NCI-H187 (cell line): Measurements from ENCODE around the gene PLSCR2.
"Not testable (repeated sequence)": the region's sequence is repeated elsewhere in the genome, so short reads cannot be mapped to it uniquely, and the experiment has no call there.

Experiments used
- DNase-seq, 2 experiments: peaks; one replicate each; lab custom pipeline; 2025; lab: John Stamatoyannopoulos, UW

PLSCR2 gene, protein sequence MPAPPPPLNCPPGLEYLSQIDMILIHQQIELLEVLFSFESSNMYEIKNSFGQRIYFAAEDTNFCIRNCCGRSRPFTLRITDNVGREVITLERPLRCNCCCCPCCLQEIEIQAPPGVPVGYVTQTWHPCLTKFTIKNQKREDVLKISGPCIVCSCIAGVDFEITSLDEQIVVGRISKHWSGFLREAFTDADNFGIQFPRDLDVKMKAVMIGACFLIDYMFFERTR

GRCh38 chr3:146469150-146470017 lies at the start of gene PLSCR2:
PLSCR2 (minus strand) TSS chr3:146469561; CDS start chr3:146459904, 9,657 bp downstream.
- peak in 1 of 2 experiments; percentile 3 for DNase-seq

- DNase-seq = no peak
Measured at GRCh38 chr3:146517684-146518435, 48.5 kb upstream of the PLSCR2 start.

DNA sequence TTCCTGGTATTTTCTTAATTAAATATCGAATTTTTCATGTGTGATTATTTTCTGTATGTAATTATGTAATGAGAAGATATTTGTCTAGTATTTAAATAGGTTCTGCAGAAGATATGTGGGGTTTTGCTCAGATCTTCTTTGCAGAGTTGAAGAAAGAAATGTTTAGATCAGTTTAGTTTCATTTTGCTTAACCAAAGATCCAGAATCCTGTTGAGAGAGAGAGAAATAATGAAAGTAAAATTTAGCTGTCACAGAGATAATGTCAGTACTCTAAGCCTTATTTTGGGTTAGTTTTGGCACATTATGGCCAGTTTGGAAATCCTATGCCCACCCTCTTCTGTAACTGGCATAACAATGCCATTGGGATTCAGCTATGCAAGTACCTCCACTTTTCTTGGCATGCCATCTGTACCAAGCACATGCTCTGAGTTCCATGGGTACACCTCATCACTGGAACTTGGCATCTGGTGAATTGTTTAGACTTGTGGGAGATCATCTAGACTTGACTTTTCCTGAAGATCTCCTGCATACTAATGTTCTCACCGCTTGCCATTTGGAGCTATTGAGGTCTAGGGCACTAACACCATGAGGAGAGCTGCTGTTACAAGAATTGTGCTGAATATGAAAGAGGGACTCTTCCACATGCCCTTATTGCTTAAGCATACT lies 44.2 kb upstream of the PLSCR2 start:
- DNase-seq = no peak

GRCh38 chr3:146511402-146512134 lies 42.2 kb upstream of the PLSCR2 start:
- DNase-seq = no peak

DNA sequence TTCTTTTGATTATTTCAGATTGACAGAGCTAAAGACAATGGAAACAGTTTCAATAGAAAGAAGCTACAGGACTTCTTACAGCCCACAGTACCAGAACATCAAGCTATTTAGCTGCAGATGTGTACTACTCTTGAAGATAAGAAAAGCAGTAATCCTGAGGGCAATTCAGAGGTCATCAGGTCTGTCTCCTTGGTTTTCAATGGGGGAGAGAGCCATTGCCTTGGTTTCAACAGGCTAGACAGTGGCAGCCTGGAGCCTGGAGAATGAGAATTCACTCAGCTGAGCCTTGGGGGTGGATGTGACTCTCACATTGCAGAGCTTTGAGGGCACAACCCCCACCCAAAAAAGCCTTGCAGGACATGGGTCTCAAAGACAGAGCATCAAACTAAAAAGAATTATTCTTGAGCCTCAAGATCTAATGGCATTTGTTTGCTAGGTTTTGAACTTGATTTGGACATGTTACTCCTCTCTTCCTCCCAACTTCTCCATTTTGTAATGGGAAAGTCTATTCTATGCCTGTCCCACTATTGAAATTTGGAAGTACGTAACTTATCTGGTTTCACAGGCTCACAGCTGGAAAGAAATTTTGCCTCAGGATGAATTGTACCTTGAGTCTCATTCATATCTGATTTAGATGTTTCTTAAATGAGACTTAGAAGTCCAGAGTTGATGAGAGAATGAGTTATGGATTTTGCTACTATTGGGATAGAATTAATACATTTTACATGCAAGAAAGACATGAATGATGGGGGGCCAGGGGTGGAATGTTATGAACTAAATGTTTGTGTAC lies 38.2 kb upstream of the PLSCR2 start:
- no peak for DNase-seq

DNA sequence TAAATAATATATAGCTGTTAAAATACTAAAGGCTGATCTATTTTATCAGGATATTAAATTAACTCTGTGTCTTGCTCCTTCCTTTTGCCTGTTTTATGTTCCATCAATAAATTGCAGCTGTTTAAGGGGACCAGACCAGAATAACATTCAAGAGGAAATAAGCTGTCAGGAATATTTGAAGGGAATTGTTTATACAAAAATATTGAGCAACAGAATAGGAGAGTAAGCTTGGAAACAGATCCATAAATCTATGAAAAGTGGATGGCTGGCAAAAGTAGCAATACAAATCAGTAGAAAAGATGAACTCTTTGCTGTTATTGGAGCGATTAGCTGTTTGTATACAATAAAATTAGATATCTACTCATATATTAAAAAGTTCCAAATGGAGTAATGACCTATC lies 36.2 kb upstream of the PLSCR2 start:
- no peak for DNase-seq

DNA sequence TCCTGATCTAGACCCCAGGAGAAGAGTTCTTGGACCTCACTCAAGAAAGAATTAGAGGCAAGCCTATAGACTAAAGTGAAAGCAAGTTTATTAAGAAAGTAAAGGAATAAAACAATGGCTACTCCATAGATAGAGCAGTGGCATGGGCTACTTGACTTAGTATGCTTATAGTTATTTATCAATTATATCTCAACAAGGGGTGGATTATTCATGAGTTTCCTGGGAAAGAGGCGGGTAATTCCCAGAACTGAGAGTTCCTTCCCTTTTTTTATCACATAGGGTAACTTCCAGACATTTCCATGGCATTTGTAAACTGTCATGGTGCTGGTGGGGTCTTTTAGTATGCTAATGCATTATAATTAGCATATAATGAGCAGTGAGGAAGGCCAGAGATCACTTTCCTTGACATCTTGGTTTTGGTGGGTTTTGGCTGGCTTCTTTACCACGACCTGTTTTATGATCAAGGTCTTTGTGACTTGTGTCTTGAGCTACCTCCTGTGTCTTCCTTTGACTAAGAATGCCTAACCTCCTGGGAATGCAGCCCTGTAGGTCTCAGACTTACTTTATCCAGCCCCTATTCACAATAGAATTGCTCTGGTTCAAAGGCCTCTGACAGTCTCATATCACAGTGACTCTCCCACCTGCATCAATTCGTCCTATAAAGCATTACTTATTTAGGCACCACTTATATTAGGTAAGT lies 35.3 kb upstream of the PLSCR2 start:
- DNase-seq = no peak

DNA sequence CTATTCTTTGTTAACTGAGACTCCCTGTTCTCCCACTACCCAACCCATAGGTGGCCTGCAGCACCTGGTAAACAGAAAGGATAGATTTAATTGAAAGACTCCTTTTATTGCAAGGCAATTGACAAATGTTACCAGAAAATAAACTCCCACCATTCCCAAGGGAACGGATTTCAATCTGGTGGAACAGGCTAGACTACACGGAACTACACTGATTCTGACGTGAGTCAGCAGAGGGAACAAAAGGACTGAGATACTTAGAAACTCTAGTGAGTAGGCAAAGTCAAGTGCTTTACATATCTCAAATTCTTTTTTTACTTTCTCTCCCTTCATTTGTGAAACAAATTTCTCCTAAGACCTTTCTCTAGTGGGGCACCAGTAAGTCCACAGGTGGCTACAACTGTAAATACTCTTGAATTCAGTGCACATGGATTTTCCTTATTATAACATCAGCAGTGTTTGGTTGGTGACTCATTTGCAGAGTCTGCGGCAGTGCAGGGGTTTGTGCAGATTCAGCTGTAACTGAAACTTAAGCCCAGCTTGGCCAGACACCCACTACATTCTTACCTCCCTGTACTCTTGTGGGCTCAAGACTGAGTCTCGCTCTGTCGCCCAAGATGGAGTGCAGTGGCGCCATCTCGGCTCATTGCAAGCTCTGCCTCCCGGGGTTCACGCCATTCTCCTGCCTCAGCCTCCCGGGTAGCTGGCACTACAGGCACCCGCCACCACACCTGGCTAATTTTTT lies 34.3 kb upstream of the PLSCR2 start:
- no peak for DNase-seq

GRCh38 chr3:146502887-146503460 lies 33.6 kb upstream of the PLSCR2 start:
- DNase-seq = no peak

GRCh38 chr3:146501752-146502151 lies 32.4 kb upstream of the PLSCR2 start:
- no peak for DNase-seq

- no peak for DNase-seq
Measured at GRCh38 chr3:146499701-146500100, 30.3 kb upstream of the PLSCR2 start.

- DNase-seq = no peak
Measured at GRCh38 chr3:146498002-146498736, 28.8 kb upstream of the PLSCR2 start.

DNA sequence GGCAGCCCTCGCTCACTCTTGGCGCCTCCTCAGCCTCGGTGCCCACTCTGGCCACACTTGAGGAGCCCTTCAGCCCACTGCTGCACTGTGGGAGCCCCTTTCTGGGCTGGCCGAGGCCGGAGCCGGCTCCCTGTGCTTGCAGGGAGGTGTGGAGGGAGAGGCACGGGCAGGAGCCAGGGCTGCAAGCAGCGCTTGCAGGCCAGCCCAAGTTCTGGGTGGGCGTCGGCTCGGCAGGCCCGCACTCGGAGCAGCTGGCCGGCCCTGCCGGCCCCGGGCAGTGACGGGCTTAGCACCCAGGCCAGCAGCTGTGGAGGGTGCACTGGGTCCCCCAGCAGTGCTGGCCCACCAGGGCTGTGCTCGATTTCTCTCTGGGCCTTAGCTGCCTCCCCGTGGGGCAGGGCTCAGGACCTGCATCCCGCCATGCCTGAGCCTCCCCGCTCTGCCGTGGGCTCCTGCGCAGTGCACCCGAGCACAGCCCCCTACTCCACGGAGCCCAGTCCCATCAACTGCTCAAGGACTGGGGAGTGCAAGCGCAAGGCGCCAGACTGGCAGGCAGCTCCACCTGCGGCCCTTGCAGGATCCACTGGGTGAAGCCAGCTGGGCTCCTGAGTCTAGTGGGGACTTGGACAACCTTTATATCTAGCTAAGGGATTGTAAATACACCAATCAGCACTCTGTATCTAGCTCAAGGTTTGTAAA lies 27.9 kb upstream of the PLSCR2 start:
- DNase-seq = not testable (repeated sequence)

GRCh38 chr3:146496726-146497125 lies 27.4 kb upstream of the PLSCR2 start:
- DNase-seq = no peak

DNA sequence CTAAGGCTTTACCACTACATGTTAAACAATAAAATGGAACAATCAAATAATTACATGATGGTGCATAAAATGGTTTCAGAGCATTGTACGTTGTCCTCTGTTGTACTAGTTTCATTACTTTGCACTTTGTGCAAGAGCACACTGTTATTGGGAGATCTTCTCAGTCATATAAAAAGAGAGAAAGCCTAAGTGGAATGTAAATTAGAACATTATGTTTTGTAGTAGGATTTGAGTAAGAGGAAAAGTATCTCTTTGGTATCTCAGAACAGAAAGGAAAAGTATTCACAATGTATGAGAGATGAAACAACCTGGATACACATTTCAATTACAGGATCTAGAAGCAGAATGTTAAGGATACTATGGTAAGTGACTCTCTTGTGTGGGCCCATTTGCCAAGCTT lies 26.9 kb upstream of the PLSCR2 start:
- no peak for DNase-seq

DNA sequence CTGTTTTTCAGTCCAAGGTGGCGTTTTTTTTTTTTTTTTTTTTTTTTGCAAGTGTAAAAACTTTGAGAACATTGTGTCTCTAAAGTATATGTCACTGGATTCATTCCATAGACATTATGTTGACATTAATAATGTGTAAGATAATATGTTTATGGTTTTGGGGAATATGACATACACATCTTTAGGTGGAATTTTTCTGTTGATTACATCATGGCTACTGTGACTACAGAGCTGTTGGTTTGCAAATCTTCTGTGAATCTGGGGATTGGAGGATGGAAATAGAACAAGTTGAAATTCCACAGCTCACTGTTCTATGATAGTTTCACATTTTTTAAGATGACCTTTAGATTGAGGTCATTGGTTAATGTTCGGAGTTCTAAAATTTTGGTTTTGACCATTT lies 24.4 kb upstream of the PLSCR2 start:
- no peak for DNase-seq

- DNase-seq = no peak
Measured at GRCh38 chr3:146493221-146493620, 23.9 kb upstream of the PLSCR2 start.

DNA sequence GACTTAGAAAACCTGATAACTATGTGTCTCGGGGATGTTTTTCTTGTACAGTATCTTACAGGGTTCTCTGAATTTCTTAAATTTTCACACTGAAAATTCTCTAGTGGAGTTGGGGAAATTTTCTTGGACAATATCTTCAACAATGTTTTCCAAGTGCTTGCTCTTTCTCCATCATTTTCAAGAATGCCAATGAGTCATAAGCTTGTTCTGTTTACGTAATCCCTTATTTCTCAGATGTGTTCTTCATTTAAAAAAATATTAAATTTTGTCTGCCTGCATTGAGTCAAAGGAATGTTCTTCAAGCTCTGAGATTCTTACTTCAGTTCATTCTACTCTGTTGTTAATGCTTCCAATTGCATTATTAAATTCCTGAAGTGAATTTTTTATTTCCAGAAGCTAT lies 21.9 kb upstream of the PLSCR2 start:
- DNase-seq = no peak
